H9 (cell line): Measurements from ENCODE around the gene FAM32A. TPM values are rescaled to one million over a fixed set of nuclear protein-coding genes. Genes with fewer than 3 reads are reported as not detected.

Source experiments
- DNase-seq: peaks from one replicate; pipeline ENCODE4 v3.0.0-alpha.2; 2017
- H2AFZ ChIP-seq: one replicate; pipeline ENCODE4 v1.6.1; 2013; ENCODE audit warnings: mild to moderate bottlenecking, low read length, control low read depth, moderate library complexity
- H2AK5ac ChIP-seq: 2 replicates; pipeline ENCODE4 v1.6.1; 2013; ENCODE audit warnings: low read length, control low read depth, mixed read lengths; ENCODE audit not compliant: insufficient read length
- H2BK120ac ChIP-seq: one replicate; pipeline ENCODE4 v1.6.1; 2013; ENCODE audit warnings: low read depth, mild to moderate bottlenecking, low read length, control low read depth, inconsistent platforms; ENCODE audit not compliant: poor library complexity, severe bottlenecking
- H2BK12ac ChIP-seq: 2 replicates; pipeline ENCODE4 v1.6.1; 2013; ENCODE audit warnings: low read length, control low read depth, mixed read lengths, low read depth; ENCODE audit not compliant: insufficient read length
- H2BK15ac ChIP-seq: 2 replicates; pipeline ENCODE4 v1.6.1; 2013; ENCODE audit warnings: low read depth, low read length, control low read depth
- H2BK20ac ChIP-seq: one replicate; pipeline ENCODE4 v1.6.1; 2013; ENCODE audit warnings: low read depth, mild to moderate bottlenecking, low read length, control low read depth, inconsistent platforms; ENCODE audit not compliant: poor library complexity, severe bottlenecking
- H2BK5ac ChIP-seq: 2 replicates; pipeline ENCODE4 v1.6.1; 2013; ENCODE audit warnings: low read length, control low read depth, mixed read lengths; ENCODE audit not compliant: insufficient read length
- H3K14ac ChIP-seq: 2 replicates; pipeline ENCODE4 v1.6.1; 2013; ENCODE audit warnings: low read length, control low read depth; ENCODE audit not compliant: insufficient read depth
- H3K18ac ChIP-seq: 2 replicates; pipeline ENCODE4 v1.6.1; 2013; ENCODE audit warnings: low read depth, mild to moderate bottlenecking, mixed read lengths, low read length, control low read depth; ENCODE audit not compliant: insufficient read length
- H3K23ac ChIP-seq: 2 replicates; pipeline ENCODE4 v1.6.1; 2013; ENCODE audit warnings: low read length, control low read depth, mixed read lengths, low read depth; ENCODE audit not compliant: insufficient read length
- H3K23me2 ChIP-seq: 2 replicates; pipeline ENCODE4 v1.6.1; 2013; ENCODE audit warnings: low read depth, mild to moderate bottlenecking, mixed read lengths, low read length, control low read depth; ENCODE audit not compliant: insufficient read length, poor library complexity, severe bottlenecking
- H3K27ac ChIP-seq: 2 replicates; pipeline ENCODE4 v1.5.1; 2013; ENCODE audit warnings: low read length, control low read depth, mixed read lengths, low read depth; ENCODE audit not compliant: insufficient read length
- H3K27me3 ChIP-seq: 2 replicates; pipeline ENCODE4 v1.6.1; 2013; ENCODE audit warnings: low read length, control low read depth, inconsistent platforms; ENCODE audit not compliant: insufficient read depth
- H3K4ac ChIP-seq: 2 replicates; pipeline ENCODE4 v1.6.1; 2013; ENCODE audit warnings: low read depth, mild to moderate bottlenecking, control low read depth, inconsistent platforms, low read length, moderate library complexity
- H3K4me1 ChIP-seq: 2 replicates; pipeline ENCODE4 v1.6.1; 2013; ENCODE audit warnings: low read length, control low read depth, inconsistent platforms; ENCODE audit not compliant: insufficient read depth
- H3K4me2 ChIP-seq: 2 replicates; pipeline ENCODE4 v1.6.1; 2013; ENCODE audit warnings: low read length, control low read depth, mixed read lengths; ENCODE audit not compliant: insufficient read length, insufficient read depth
- H3K56ac ChIP-seq: 2 replicates; pipeline ENCODE4 v1.6.1; 2013; ENCODE audit warnings: low read depth, mild to moderate bottlenecking, mixed read lengths, low read length, control low read depth; ENCODE audit not compliant: insufficient read length
- H3K79me1 ChIP-seq: 2 replicates; pipeline ENCODE4 v1.6.1; 2013; ENCODE audit warnings: low read depth, mild to moderate bottlenecking, moderate library complexity, low read length, control low read depth, inconsistent platforms; ENCODE audit not compliant: insufficient read depth, poor library complexity, severe bottlenecking
- H3K79me2 ChIP-seq: 2 replicates; pipeline ENCODE4 v1.6.1; 2013; ENCODE audit warnings: low read length, control low read depth, inconsistent platforms; ENCODE audit not compliant: insufficient read depth
- H3K9ac ChIP-seq: 2 replicates; pipeline ENCODE4 v1.6.1; 2013; ENCODE audit warnings: low read length, control low read depth, mixed read lengths; ENCODE audit not compliant: insufficient read length; ENCODE audit errors: extremely low read depth
- H3K9me3 ChIP-seq: one replicate; pipeline ENCODE4 v1.6.1; 2013; ENCODE audit warnings: low read depth, low read length, inconsistent platforms; ENCODE audit not compliant: control insufficient read depth
- H3T11ph ChIP-seq: one replicate; pipeline ENCODE4 v1.6.1; 2013; ENCODE audit warnings: mild to moderate bottlenecking, low read length, control low read depth, inconsistent platforms
- H4K20me1 ChIP-seq: one replicate; pipeline ENCODE4 v1.6.1; 2013; ENCODE audit not compliant: control insufficient read depth, insufficient read length, insufficient read depth
- H4K5ac ChIP-seq: 2 replicates; pipeline ENCODE4 v1.6.1; 2013; ENCODE audit warnings: low read depth, mild to moderate bottlenecking, mixed read lengths, low read length, control low read depth; ENCODE audit not compliant: insufficient read length
- H4K8ac ChIP-seq: replicated peaks from 2 replicates; pipeline ENCODE4 v1.6.1; 2013; ENCODE audit warnings: low read length, control low read depth, mixed read lengths, low read depth; ENCODE audit not compliant: insufficient read length
- H4K91ac ChIP-seq: 2 replicates; pipeline ENCODE4 v1.6.1; 2013; ENCODE audit warnings: low read depth, mild to moderate bottlenecking, moderate library complexity, mixed read lengths, low read length, control low read depth; ENCODE audit not compliant: insufficient read length
- H3K27ac Mint-ChIP-seq, 3 experiments: 2 replicates in 2 of 3; 3 replicates in 1 of 3; pipeline ENCODE4 v1.8.0; 2020 to 2021; ENCODE audit warnings: mixed read lengths in 3 of 3, mild to moderate bottlenecking in 1 of 3, moderate library complexity in 1 of 3
- H3K27me3 Mint-ChIP-seq: 2 replicates; pipeline ENCODE4 v1.8.0; 2021; ENCODE audit warnings: low read depth, mild to moderate bottlenecking, moderate library complexity, mixed read lengths
- H3K36me3 Mint-ChIP-seq, 3 experiments: 2 replicates in 2 of 3; 3 replicates in 1 of 3; pipeline ENCODE4 v1.8.0; 2020 to 2021; ENCODE audit warnings: low read depth in 3 of 3, mixed read lengths in 3 of 3; ENCODE audit not compliant: insufficient read depth in 1 of 3
- H3K4me1 Mint-ChIP-seq, 2 experiments: 2 replicates each; pipeline ENCODE4 v1.8.0; 2020; ENCODE audit warnings: mixed read lengths in 2 of 2
- H3K4me3 Mint-ChIP-seq, 2 experiments: 2 replicates in 1 of 2; 3 replicates in 1 of 2; pipeline ENCODE4 v1.8.0; 2020 to 2021; ENCODE audit warnings: mild to moderate bottlenecking in 2 of 2, mixed read lengths in 2 of 2, moderate library complexity in 1 of 2
- H3K9me3 Mint-ChIP-seq, 2 experiments: 2 replicates in 1 of 2; 3 replicates in 1 of 2; pipeline ENCODE4 v1.8.0; 2020; ENCODE audit warnings: mild to moderate bottlenecking in 2 of 2, mixed read lengths in 2 of 2, moderate library complexity in 1 of 2
- CTCF ChIP-seq: fragments of 200-600 bp; sonication (generic); conservative IDR thresholded peaks from 3 replicates; pipeline ENCODE4 v1.8.0; 2021; ENCODE audit warnings: antibody characterized with exemption, mild to moderate bottlenecking
- WGBS: extraction: QIAGEN DNeasy Blood & Tissue Kit; methylation state at CpG from one replicate; pipeline ENCODE4 v1.1.7; 2013; ENCODE audit warnings: missing lambda C conversion rate, low lambda C conversion rate, mixed read lengths; ENCODE audit not compliant: insufficient read length; ENCODE audit errors: extremely low coverage; 5-methylcytosine and 5-hydroxymethylcytosine counted together
- total RNA-seq: library from RNA; stranded (reverse); gene quantifications from 2 replicates; pipeline ENCODE4 v1.2.1, GENCODE V29; 2021

FAM32A gene
- total RNA-seq, 1 experiment from 2014 or later, result 91.9 TPM

GRCh38 chr19:16148443-16149229 lies 36.6 kb upstream of the FAM32A start:
- Mint-ChIP-seq H3K27me3 (peaks cover 2% of the 10 kb centered on the region), H3K27ac (peak overlapping the region in 1 of 3 experiments; percentile 75; a peak in 2 of 7 replicates), H3K9me3 (no peaks in the 10 kb centered on the region), H3K4me3 (no peak overlapping the region), H3K4me1 (peaks cover 6% of the 10 kb centered on the region in 2 experiments), H3K36me3 (peaks cover 0 to 2% (median 0%) of the 10 kb centered on the region in 3 experiments; a peak in 1 of 7 replicates)
- H2BK20ac ChIP-seq, result no peak overlapping the region
- H3K27ac ChIP-seq, result no peak overlapping the region
- H3K9me3 ChIP-seq, result no peaks in the 10 kb centered on the region
- no peak overlapping the region for H2BK5ac ChIP-seq
- no peak overlapping the region for H3K18ac ChIP-seq
- no peak overlapping the region for H2AK5ac ChIP-seq
- no peak for DNase-seq
- no peaks in the 10 kb centered on the region for H3K27me3 ChIP-seq
- H4K8ac ChIP-seq, result no peak overlapping the region
- H2BK12ac ChIP-seq, result no peak overlapping the region
- no peak overlapping the region for H4K91ac ChIP-seq
- no peak overlapping the region for H3K56ac ChIP-seq
- no peak overlapping the region for H3K9ac ChIP-seq
- H3K4ac ChIP-seq, result no peak overlapping the region
- TF ChIP-seq CTCF, result no peak
- no peaks in the 10 kb centered on the region for H3K79me2 ChIP-seq
- no peaks in the 10 kb centered on the region for H3K23me2 ChIP-seq
- no CpG with 5 or more reads among the region's 8 CpGs for WGBS
- H4K20me1 ChIP-seq, result no peaks in the 10 kb centered on the region
- H2BK120ac ChIP-seq, result no peak overlapping the region
- no peaks in the 10 kb centered on the region for H3K4me1 ChIP-seq
- no peak overlapping the region for H3K4me2 ChIP-seq
- no peak overlapping the region for H2BK15ac ChIP-seq
- H3K23ac ChIP-seq, result no peak overlapping the region
- no peak overlapping the region for H3T11ph ChIP-seq
- H4K5ac ChIP-seq, result no peak overlapping the region
- H3K14ac ChIP-seq, result no peak overlapping the region
- no peak overlapping the region for H2AFZ ChIP-seq
- no peaks in the 10 kb centered on the region for H3K79me1 ChIP-seq
